Calu3 (cell line): Measurements from ENCODE around the gene LXN. TPM values are rescaled to one million over a fixed set of nuclear protein-coding genes. Genes with fewer than 3 reads are reported as not detected.

ENCODE experiments used
- BruUV-seq: library from RNA; stranded (reverse); fragments of 400-500 nt; replicated peaks from 2 replicates; lab custom pipeline; 2021; lab: Mats Ljungman, UMichigan
- CTCF ChIA-PET: fragments of 300-600 bp; sonication (Branson Sonifier 250); formaldehyde crosslinking; loops from one replicate; lab custom pipeline; 2022; ENCODE audit warnings: antibody characterized with exemption; lab: Charles Lee
- DNase-seq: peaks from one replicate; pipeline ENCODE4 v3.0.0; 2022
- H3K27ac Mint-ChIP-seq: one replicate; pipeline ENCODE4 v1.8.0; 2022; ENCODE audit warnings: mixed read lengths; ENCODE audit not compliant: unreplicated experiment
- H3K27me3 Mint-ChIP-seq: one replicate; pipeline ENCODE4 v1.8.0; 2022; ENCODE audit warnings: mixed read lengths; ENCODE audit not compliant: unreplicated experiment
- H3K36me3 Mint-ChIP-seq: one replicate; pipeline ENCODE4 v1.8.0; 2022; ENCODE audit warnings: mild to moderate bottlenecking, moderate library complexity, mixed read lengths; ENCODE audit not compliant: insufficient read depth, unreplicated experiment
- H3K4me1 Mint-ChIP-seq: one replicate; pipeline ENCODE4 v1.8.0; 2022; ENCODE audit warnings: mild to moderate bottlenecking, low read depth, mixed read lengths; ENCODE audit not compliant: unreplicated experiment
- H3K4me3 Mint-ChIP-seq: one replicate; pipeline ENCODE4 v1.8.0; 2022; ENCODE audit warnings: mild to moderate bottlenecking, low read depth, moderate library complexity, mixed read lengths; ENCODE audit not compliant: unreplicated experiment
- H3K9me3 Mint-ChIP-seq: one replicate; pipeline ENCODE4 v1.8.0; 2022; ENCODE audit warnings: low read depth, mixed read lengths; ENCODE audit not compliant: unreplicated experiment
- CTCF ChIP-seq: fragments of 200-600 bp; IDR thresholded peaks from one replicate; pipeline ENCODE4 v1.8.0; 2022; ENCODE audit warnings: antibody characterized with exemption; ENCODE audit not compliant: unreplicated experiment
- intact Hi-C: fragments of 100-400 bp; cut with micrococcal nuclease; formaldehyde crosslinking; loops from one replicate; pipeline ENCODE4 v1.10.0; 2022; ENCODE audit not compliant: unreplicated experiment
- total RNA-seq: library from RNA; stranded (reverse); gene quantifications from 2 replicates; pipeline ENCODE4 v1.2.3, GENCODE V29; 2022

The LXN gene
- total RNA-seq, 1 experiment from 2014 or later: 42.8 TPM

- TF ChIP-seq CTCF: no peak
- no peaks in the 10 kb centered on the region for H3K9me3 Mint-ChIP-seq
- H3K36me3 Mint-ChIP-seq: peaks cover 98% of the 10 kb centered on the region
- no peak for DNase-seq
- no peaks in the 10 kb centered on the region for H3K27me3 Mint-ChIP-seq
- intact Hi-C loops: no loop called here
- peak overlapping the region; percentile 73 for H3K27ac Mint-ChIP-seq
- CTCF ChIA-PET: interaction anchor here (1.4 kb wide), 1 partner anchor 8 kb away, joined by 5 read pairs; no protein-coding TSS in a partner anchor
- no peak overlapping the region for H3K4me3 Mint-ChIP-seq
- no TSS peak for BruUV-seq
- H3K4me1 Mint-ChIP-seq: peaks cover 46% of the 10 kb centered on the region
Measured at GRCh38 chr3:158710601-158711000, 38.2 kb upstream of the LXN start.

- TF ChIP-seq CTCF: no peak
- no TSS peak for BruUV-seq
- no peak overlapping the region for H3K27ac Mint-ChIP-seq
- intact Hi-C loops: no loop called here
- no peaks in the 10 kb centered on the region for H3K27me3 Mint-ChIP-seq
- H3K4me1 Mint-ChIP-seq: peaks cover 37% of the 10 kb centered on the region
- H3K4me3 Mint-ChIP-seq: no peak overlapping the region
- CTCF ChIA-PET: interaction anchor here (1.4 to 1.6 kb wide), 2 partner anchors 9 to 18 kb away, joined by 5 read pairs; no protein-coding TSS in a partner anchor
- no peak for DNase-seq
- H3K9me3 Mint-ChIP-seq: no peaks in the 10 kb centered on the region
- H3K36me3 Mint-ChIP-seq: peaks cover 97% of the 10 kb centered on the region
Measured at GRCh38 chr3:158709666-158710083, 37.2 kb upstream of the LXN start.

- H3K36me3 Mint-ChIP-seq: peaks cover 91% of the 10 kb centered on the region
- intact Hi-C loops: no loop called here
- peaks cover 12% of the 10 kb centered on the region for H3K4me1 Mint-ChIP-seq
- H3K27ac Mint-ChIP-seq: peak overlapping the region; percentile 8
- CTCF ChIA-PET: interaction anchor here (1.1 kb wide), 1 partner anchor 10 kb away, joined by 3 read pairs; no protein-coding TSS in a partner anchor
- BruUV-seq: no TSS peak
- H3K9me3 Mint-ChIP-seq: no peaks in the 10 kb centered on the region
- DNase-seq: no peak
- no peak overlapping the region for H3K4me3 Mint-ChIP-seq
- no peaks in the 10 kb centered on the region for H3K27me3 Mint-ChIP-seq
- no peak for TF ChIP-seq CTCF
Measured at GRCh38 chr3:158703566-158703965, 31.1 kb upstream of the LXN start.

DNA sequence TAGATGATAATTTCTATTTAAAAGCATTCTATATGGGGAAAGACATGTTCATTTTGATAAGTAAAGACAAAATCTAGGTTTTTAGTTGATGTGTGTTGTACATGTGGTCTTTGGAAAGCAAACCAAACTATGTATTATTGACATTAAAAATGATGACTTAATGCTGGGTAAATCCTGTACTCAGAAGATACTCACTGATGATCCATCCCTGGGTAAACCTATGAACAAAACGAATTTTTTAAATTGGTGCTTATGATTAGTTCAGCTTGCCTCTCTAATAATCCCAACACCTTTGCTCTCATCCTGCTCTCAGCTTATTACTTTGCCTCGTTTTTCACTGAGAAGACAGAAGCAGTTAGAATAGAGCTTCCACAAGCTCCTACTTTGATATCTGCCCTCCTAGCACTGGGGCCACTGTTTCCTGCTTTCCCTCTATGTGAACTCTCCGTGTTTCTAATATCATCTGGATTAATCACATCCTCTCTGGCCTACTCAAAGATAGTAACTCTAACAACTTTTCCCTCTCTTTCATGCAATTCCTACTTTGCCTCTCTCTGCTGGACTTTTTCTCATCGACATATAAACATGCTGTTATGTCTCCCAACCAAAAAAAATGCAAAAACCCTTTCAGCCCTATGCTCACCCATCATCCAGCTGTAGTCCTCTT is 30.5 kb upstream of the LXN start:
- peaks cover 12% of the 10 kb centered on the region for H3K4me1 Mint-ChIP-seq
- no TSS peak for BruUV-seq
- H3K27ac Mint-ChIP-seq: peak overlapping the region; percentile 8
- peaks cover 91% of the 10 kb centered on the region for H3K36me3 Mint-ChIP-seq
- no peak for TF ChIP-seq CTCF
- H3K4me3 Mint-ChIP-seq: no peak overlapping the region
- CTCF ChIA-PET: interaction anchor here (1.1 kb wide), 1 partner anchor 10 kb away, joined by 3 read pairs; no protein-coding TSS in a partner anchor
- DNase-seq: no peak
- no peaks in the 10 kb centered on the region for H3K27me3 Mint-ChIP-seq
- intact Hi-C loops: no loop called here
- H3K9me3 Mint-ChIP-seq: no peaks in the 10 kb centered on the region
